ENCODE results near the gene FUS.
"Not testable (repeated sequence)": the region's sequence is repeated elsewhere in the genome, so short reads cannot be mapped to it uniquely, and the experiment has no call there.

The FUS gene

GRCh38 chr16:31141071-31141469, 38.9 kb upstream of the FUS start:
- H3K9me3 Mint-ChIP-seq, ATAC-seq, H3K36me3 Mint-ChIP-seq, H3K27me3 Mint-ChIP-seq, H3K4me3 Mint-ChIP-seq: not testable (repeated sequence)
- Mint-ChIP-seq H3K4me1 (peaks cover 21% of the 10 kb centered on the region), H3K27ac (peak overlapping the region; percentile 47)

DNA sequence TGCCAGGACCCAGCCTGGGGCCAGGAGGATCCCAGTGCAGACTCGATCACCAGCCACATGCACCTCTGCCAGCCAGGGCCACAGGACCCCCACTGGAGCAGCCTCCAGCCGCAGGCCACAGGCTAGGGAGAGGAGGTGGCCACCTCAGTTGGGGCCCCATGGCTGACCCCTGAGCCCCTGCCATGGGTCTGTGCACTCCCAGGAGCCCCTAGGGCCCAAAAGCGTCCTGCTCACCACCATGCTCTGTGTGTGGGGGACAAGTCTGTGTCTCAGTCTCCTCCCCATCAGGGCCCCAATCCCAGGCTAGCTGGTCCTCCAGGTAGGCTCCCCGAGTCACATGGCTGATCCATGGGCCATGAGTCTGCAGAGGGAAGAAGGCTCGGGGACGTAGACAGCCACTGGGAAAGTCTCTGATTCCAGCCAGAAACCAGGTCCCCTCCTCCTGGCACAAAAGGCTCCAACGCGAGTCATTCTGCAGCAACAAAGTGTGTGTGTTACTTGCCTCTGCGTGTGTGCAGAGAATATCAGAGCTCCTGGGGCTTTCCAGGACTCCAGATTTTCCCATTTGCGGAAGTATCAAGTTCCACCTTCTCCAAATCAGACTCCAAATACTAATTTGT, 38.3 kb upstream of the FUS start:
- peak overlapping the region; percentile 73 for H3K4me3 Mint-ChIP-seq
- peak overlapping the region; percentile 47 for H3K27ac Mint-ChIP-seq
- H3K27me3 Mint-ChIP-seq, result peaks cover 10% of the 10 kb centered on the region
- no peak for ATAC-seq
- peaks cover 21% of the 10 kb centered on the region for H3K4me1 Mint-ChIP-seq
- H3K9me3 Mint-ChIP-seq, result no peaks in the 10 kb centered on the region
- H3K36me3 Mint-ChIP-seq, result no peaks in the 10 kb centered on the region

GRCh38 chr16:31142109-31143010, 37.6 kb upstream of the FUS start:
- H3K36me3 Mint-ChIP-seq, result no peaks in the 10 kb centered on the region
- H3K4me3 Mint-ChIP-seq, result peak overlapping the region; percentile 73
- peaks cover 10% of the 10 kb centered on the region for H3K27me3 Mint-ChIP-seq
- peaks cover 21% of the 10 kb centered on the region for H3K4me1 Mint-ChIP-seq
- H3K9me3 Mint-ChIP-seq, result no peaks in the 10 kb centered on the region
- peak overlapping the region; percentile 47 for H3K27ac Mint-ChIP-seq
- peak; percentile 96 for ATAC-seq

- H3K9me3 Mint-ChIP-seq, result no peaks in the 10 kb centered on the region
- H3K4me1 Mint-ChIP-seq, result peaks cover 21% of the 10 kb centered on the region
- peak overlapping the region; percentile 63 for H3K27ac Mint-ChIP-seq
- no peak for ATAC-seq
- H3K4me3 Mint-ChIP-seq, result peak overlapping the region; percentile 66
- no peaks in the 10 kb centered on the region for H3K36me3 Mint-ChIP-seq
- peaks cover 10% of the 10 kb centered on the region for H3K27me3 Mint-ChIP-seq
Observed at GRCh38 chr16:31143011-31143693, 36.8 kb upstream of the FUS start.

GRCh38 chr16:31143694-31144148, 36.2 kb upstream of the FUS start:
- H3K36me3 Mint-ChIP-seq, result no peaks in the 10 kb centered on the region
- peak overlapping the region; percentile 66 for H3K4me3 Mint-ChIP-seq
- H3K4me1 Mint-ChIP-seq, result peaks cover 21% of the 10 kb centered on the region
- ATAC-seq, result no peak
- H3K9me3 Mint-ChIP-seq, result no peaks in the 10 kb centered on the region
- H3K27me3 Mint-ChIP-seq, result peaks cover 10% of the 10 kb centered on the region
- peak overlapping the region; percentile 63 for H3K27ac Mint-ChIP-seq

DNA sequence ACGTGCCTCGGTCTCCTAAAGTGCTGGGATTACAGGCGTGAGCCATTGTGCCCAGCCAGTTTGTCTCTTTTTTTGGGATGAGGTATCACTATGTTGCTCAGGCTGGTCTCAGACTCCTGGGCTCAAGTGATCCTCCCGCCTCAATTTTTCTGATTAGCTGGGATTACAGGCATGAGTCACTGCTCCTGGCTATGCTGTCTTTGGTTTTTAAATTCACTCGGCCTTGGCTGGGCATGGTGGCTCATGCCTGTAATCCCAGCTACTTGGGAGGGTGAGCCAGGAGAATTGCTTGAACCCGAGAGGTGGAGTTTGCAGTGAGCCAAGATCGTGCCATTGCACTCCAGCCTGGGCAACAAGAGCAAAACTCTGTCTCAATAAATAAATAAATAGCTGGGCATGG, 35.5 kb upstream of the FUS start:
- not testable (repeated sequence) for H3K4me3 Mint-ChIP-seq, H3K36me3 Mint-ChIP-seq, ATAC-seq, H3K9me3 Mint-ChIP-seq, H3K27me3 Mint-ChIP-seq
- H3K4me1 Mint-ChIP-seq, result peaks cover 21% of the 10 kb centered on the region
- H3K27ac Mint-ChIP-seq, result peak overlapping the region; percentile 63

DNA sequence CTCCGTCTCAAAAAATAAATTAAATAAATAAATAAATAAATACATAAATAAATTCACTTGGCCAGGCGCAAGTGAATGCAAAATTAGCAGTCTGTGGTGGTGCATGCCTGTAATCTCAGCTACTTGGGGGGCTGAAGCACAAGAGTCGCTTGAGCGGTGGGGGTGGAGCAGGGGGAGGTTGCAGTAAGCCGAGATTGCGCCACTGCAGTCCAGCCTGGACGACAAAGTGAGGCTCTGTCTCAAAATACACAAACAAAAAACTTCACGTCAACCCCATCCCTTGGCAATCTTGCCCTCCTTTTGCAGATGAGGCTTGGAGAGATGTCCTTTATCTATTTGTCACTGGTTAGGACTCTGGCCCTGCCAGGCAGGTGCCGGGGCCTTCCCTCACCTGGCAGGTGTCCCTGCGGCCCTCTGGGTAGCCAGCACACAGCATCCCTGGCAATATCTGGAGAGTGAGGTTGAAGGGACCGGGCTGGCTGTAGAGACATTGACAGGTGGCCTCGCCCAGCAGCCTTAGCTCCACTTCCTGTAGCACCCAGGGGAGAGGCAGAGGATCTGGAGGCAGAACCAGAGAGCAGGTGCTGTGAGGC, 34.4 kb upstream of the FUS start:
- Mint-ChIP-seq H3K27ac (no peak overlapping the region), H3K4me3 (no peak overlapping the region)
- ATAC-seq, result no peak

GRCh38 chr16:31147574-31147973, 32.4 kb upstream of the FUS start:
- no peak for ATAC-seq
- Mint-ChIP-seq H3K27ac (no peak overlapping the region), H3K4me3 (no peak overlapping the region), H3K4me1 (peaks cover 12% of the 10 kb centered on the region), H3K27me3 (peaks cover 10% of the 10 kb centered on the region), H3K9me3 (no peaks in the 10 kb centered on the region), H3K36me3 (no peaks in the 10 kb centered on the region)

More for the DNA sequence above, 34.4 kb upstream of the FUS start:
- no peaks in the 10 kb centered on the region for H3K36me3 Mint-ChIP-seq
- H3K9me3 Mint-ChIP-seq, result no peaks in the 10 kb centered on the region
- peaks cover 21% of the 10 kb centered on the region for H3K4me1 Mint-ChIP-seq
- H3K27me3 Mint-ChIP-seq, result peaks cover 10% of the 10 kb centered on the region

- H3K27ac Mint-ChIP-seq, result no peak overlapping the region
- H3K4me1 Mint-ChIP-seq, result peaks cover 10% of the 10 kb centered on the region
- H3K9me3 Mint-ChIP-seq, result no peaks in the 10 kb centered on the region
- H3K27me3 Mint-ChIP-seq, result peaks cover 10% of the 10 kb centered on the region
- peak; percentile 31 for ATAC-seq
- H3K4me3 Mint-ChIP-seq, result no peak overlapping the region
- no peaks in the 10 kb centered on the region for H3K36me3 Mint-ChIP-seq
Observed at GRCh38 chr16:31148281-31148728, 31.6 kb upstream of the FUS start.

GRCh38 chr16:31148896-31149295, 31.0 kb upstream of the FUS start:
- H3K27me3 Mint-ChIP-seq, result peaks cover 10% of the 10 kb centered on the region
- no peaks in the 10 kb centered on the region for H3K36me3 Mint-ChIP-seq
- H3K27ac Mint-ChIP-seq, result no peak overlapping the region
- no peak overlapping the region for H3K4me3 Mint-ChIP-seq
- H3K4me1 Mint-ChIP-seq, result peaks cover 4% of the 10 kb centered on the region
- no peaks in the 10 kb centered on the region for H3K9me3 Mint-ChIP-seq
- ATAC-seq, result no peak

- Mint-ChIP-seq H3K27ac (no peak overlapping the region), H3K9me3 (no peaks in the 10 kb centered on the region), H3K27me3 (peaks cover 10% of the 10 kb centered on the region), H3K4me1 (peaks cover under 1% of the 10 kb centered on the region), H3K36me3 (no peaks in the 10 kb centered on the region), H3K4me3 (no peak overlapping the region)
- no peak for ATAC-seq
Observed at GRCh38 chr16:31149332-31149731, 30.6 kb upstream of the FUS start.

DNA sequence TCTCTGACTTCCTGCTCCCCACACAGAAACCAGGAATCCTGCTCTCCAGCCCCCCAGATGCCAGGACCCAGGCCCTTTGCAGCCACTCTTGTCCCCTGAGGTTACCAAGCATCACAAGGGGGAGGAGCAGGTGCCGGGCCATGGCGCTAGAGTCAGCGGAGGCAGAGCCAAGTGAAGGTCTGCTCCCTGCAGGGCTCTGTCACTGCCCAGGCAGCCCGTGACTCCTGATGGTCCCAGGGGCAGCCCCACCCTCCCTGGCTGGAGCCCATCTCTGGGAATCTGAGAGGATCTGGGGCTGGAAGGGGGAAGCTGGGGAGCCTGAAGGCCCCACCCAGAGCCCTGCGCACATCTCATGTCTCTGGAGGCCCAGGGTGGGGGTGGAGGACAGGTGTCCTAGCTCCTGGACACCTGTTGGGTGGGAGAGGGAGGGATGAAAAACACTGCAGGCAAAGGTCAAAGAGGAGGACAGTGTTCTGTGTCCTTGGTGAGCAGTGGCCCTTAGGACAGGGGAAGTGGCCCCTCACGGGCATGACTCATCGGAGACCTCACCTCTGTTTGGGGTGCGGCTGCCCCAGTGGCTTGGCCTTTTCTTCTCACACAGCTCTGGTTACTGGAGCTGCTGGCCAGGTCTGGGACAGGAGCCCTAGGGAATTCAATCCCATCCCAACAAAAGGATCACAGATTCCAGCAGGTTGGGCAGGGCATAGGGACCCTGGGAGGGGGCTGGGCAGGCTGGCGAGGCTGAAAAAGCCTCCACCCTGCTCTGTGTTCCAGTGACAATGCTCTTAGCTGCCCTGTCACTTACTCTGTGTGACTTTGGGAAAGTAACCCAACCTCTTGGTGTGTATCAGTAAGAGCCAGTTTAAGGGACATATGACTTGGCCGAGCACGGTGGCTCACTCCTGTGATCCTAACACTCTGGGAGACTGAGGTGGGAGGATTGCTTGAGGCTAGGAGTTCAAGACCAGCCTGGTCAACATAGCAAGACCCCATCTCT, 29.7 kb upstream of the FUS start, which contains the start of gene PRSS36:
Gene PRSS36, minus strand, starts transcription at position 173 of the 997 bp plus-strand sequence. Its CDS starts 31 bp downstream, at position 142.
- no peaks in the 10 kb centered on the region for H3K4me1 Mint-ChIP-seq
- H3K27ac Mint-ChIP-seq, result no peak within 1 kb of the TSS
- no peaks in the 10 kb centered on the region for H3K36me3 Mint-ChIP-seq
- no peaks in the 10 kb centered on the region for H3K9me3 Mint-ChIP-seq
- no peak within 1 kb of the TSS for H3K4me3 Mint-ChIP-seq
- H3K27me3 Mint-ChIP-seq, result peaks cover 10% of the 10 kb centered on the region
- no peak for ATAC-seq

GRCh38 chr16:31150976-31151375, 29.0 kb upstream of the FUS start:
- H3K27me3 Mint-ChIP-seq, H3K4me1 Mint-ChIP-seq, H3K4me3 Mint-ChIP-seq, H3K9me3 Mint-ChIP-seq, H3K36me3 Mint-ChIP-seq, ATAC-seq, H3K27ac Mint-ChIP-seq: not testable (repeated sequence)

DNA sequence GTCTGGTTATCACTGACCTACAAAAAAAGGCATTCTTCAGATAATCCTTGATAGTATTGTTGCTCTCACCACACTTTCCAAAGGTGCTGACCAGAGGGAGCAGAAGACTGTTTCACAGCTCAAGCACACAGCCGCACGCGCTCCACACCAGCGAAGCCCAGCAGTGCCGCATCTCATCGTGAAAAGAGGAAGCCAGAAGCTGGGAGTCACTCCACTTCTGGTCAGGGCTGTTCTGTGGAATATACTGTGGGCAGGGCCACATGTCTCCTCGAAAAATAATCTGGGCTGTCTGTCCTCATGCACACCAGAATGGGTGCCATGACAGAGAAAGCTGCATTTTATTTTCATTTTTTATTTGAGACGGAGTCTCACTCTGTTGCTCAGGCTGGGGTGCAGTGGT, 22.8 kb upstream of the FUS start:
- no peaks in the 10 kb centered on the region for H3K36me3 Mint-ChIP-seq
- ATAC-seq, result peak; percentile 59
- peaks cover 7% of the 10 kb centered on the region for H3K4me1 Mint-ChIP-seq
- no peaks in the 10 kb centered on the region for H3K9me3 Mint-ChIP-seq
- no peaks in the 10 kb centered on the region for H3K27me3 Mint-ChIP-seq
- H3K4me3 Mint-ChIP-seq, result peak overlapping the region; percentile 18
- H3K27ac Mint-ChIP-seq, result no peak overlapping the region

Data from stimulated activated memory B cell treated with anti-CD40 and anti-IgM and Interleukin-4, amounts not matched to agents 10 μg/mL and 1 μg/mL and 100 μg/mL, for 72 hours (primary cell).